Activated CD4-positive, alpha-beta T cell treated with anti-CD3 and anti-CD28 coated beads, Interleukin-2, amount 50 U/mL, for 16 hours (primary cell): Measurements from ENCODE around the gene TBX15.
"Not testable (repeated sequence)": the region's sequence is repeated elsewhere in the genome, so short reads cannot be mapped to it uniquely, and the experiment has no call there.

Experiments
- DNase-seq: peaks from one replicate; pipeline ENCODE4 v3.0.0-alpha.2; 2020

The TBX15 gene

DNA sequence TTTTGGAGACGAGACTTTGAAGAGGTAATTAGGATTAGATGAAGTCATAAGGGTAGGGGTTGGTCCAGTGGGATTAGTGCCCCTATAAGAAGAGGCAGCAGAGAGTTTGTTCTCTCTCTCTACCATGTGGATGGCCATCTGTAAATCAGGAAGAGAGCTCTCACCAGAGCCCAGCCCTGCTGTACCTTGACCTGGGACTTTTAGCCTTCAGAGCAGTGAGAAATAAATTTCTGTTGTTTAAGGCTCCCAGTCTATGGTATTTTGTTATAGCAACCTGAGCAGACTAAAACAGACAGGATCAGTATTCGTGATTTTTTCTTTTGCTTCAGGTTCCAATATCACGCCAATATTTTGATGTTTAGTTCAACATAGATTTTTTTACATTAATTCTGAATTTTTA, 30.0 kb downstream of the TBX15 start:
- no peak for DNase-seq

DNA sequence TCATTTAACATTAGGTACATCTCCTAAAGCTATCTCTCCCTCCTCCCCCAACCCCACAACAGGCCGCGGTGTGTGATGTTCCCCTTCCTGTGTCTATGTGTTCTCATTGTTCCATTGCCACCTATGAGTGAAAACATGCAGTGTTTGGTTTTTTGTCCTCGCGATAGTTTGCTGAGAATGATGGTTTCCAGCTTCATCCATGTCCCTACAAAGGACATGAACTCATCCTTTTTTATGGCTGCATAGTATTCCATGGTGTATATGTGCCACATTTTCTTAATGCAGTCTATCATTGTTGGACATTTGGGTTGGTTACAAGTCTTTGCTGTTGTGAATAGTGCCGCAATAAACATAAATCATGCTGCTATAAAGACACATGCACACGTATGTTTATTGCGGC, 30.6 kb downstream of the TBX15 start:
- not testable (repeated sequence) for DNase-seq

- DNase-seq: no peak
Observed at GRCh38 chr1:118954301-118954905, 33.7 kb downstream of the TBX15 start.

- DNase-seq: no peak
Observed at GRCh38 chr1:118951270-118951936, 36.7 kb downstream of the TBX15 start.

GRCh38 chr1:118949315-118949714, 38.8 kb downstream of the TBX15 start:
- DNase-seq: no peak

- no peak for DNase-seq
Observed at GRCh38 chr1:118948846-118949245, 39.3 kb downstream of the TBX15 start.

DNA sequence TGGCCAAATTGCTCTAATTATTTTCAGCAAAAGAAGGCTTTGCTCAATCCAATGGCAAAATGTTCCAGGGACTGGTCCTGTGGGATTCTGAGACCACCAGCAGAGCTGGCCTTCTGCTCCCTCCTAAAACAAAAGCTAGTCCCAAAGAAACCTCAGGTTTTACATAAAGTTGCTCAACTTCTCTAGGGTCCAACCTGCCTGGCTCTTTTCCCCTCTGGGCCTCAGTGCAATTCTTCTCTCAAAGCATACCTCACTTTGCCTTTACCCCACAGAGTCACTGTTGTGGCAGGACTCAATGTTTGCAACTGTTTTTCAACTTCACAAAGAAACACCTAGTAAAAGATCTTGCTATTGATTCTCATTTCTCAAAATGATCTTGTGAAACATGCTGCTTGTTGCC, 39.8 kb downstream of the TBX15 start:
- DNase-seq: no peak

GRCh38 chr1:118947790-118948189, 40.4 kb downstream of the TBX15 start:
- no peak for DNase-seq

GRCh38 chr1:118947003-118947765, 41.0 kb downstream of the TBX15 start:
- no peak for DNase-seq

- no peak for DNase-seq
Observed at GRCh38 chr1:118945489-118945888, 42.7 kb downstream of the TBX15 start.

GRCh38 chr1:118944546-118944945, 43.6 kb downstream of the TBX15 start:
- no peak for DNase-seq

DNA sequence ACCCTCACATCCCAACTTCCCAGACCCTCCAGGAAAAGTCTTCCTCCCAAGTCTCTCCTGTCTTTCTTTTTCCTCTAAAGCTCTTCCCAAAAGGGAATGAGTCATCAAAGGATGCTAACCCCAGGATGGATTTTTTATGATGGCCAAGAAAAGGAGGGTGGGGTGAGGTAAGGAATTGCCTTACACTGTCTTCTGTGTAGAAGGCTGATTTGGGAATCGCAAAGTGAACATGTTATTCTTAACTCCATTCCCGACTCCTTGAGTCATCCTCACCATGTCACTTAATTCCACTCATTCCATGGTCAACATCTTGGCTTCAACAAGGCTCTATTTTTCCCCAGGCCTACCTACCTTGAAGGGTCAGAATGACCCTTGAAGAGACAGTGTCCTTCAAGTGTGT, 44.0 kb downstream of the TBX15 start:
- no peak for DNase-seq

DNA sequence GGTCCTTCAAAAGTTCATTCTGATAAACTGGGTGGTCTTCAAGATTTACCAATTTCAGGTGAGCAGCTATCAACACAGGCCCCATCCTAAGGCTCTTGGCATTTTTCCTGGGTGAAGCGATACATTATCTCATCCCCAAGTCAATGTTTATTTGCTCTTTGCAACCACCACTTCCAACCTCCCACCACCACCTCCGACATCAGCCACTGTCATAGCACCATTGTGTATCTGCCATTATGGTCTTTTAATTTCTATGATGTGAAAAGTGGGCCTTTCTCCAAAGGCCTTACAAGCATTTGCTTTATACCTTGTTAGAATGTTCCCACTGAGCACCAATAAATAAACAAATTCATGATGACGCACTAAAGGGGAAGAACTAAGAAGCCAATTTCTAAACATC, 47.2 kb downstream of the TBX15 start:
- DNase-seq: no peak

DNA sequence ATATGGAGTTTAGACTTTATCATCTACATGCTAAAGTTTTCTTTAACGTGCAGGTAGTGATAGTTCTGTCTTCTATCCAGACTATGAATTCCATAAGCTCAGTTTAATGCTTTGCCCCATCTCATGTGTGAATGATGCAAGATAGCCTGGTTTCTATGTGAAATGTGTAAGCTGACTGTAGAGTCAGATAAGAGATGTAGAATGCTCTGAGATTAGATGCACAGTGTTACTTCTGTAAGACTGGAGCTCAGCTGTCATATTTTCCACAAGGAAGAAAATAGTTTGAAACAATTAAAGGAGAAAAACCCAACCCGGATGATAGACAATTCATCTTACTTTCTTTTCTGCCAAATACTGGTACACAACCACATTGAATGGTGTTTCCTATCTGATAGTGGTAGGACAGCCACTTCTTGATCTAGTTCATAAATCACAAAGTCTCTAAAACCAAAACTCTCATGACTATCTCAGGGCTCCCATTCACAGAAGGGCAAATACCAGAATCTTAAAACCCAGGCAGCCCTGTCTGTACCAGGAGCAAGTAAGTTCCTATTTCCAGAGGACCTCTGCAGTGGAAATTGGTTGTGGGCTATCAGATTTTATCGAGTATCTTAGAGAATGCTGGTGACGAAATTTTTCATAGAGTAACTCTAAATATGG, 50.6 kb downstream of the TBX15 start:
- DNase-seq: no peak

GRCh38 chr1:118934706-118935105, 53.4 kb downstream of the TBX15 start:
- DNase-seq: no peak

DNA sequence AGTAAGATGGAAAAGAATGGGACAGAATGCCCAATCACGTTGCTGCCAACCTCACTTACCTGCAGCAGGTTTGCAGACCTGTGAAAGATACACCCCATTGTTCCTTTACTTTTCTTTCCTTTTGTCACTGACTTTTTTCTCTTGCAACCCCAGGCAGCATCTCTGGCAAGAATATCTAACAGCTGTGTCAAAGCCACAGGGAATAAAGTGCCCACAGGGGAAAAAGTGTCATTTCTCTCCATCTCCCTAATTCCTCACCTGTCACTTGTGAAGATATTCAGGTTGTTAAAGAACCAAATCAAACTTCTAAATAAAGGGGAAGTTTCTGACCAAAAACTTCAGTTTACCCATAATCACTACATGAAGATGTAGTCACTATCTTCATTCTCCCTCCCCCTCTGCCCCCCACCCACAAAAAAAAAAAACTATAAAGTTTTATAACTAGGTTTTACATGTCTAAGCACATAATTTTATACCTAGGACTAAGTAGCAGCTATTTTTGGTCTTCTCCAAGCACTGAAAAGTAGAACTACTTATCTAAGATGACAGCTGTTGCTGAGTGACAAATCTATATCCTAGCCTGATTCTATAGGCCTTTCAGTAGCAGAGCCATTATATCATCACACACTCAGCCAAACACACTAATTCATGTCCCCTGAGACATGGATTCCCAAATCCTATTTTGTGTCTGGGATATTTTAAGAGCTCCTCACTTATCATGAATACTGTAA, 54.9 kb downstream of the TBX15 start:
- no peak for DNase-seq

DNA sequence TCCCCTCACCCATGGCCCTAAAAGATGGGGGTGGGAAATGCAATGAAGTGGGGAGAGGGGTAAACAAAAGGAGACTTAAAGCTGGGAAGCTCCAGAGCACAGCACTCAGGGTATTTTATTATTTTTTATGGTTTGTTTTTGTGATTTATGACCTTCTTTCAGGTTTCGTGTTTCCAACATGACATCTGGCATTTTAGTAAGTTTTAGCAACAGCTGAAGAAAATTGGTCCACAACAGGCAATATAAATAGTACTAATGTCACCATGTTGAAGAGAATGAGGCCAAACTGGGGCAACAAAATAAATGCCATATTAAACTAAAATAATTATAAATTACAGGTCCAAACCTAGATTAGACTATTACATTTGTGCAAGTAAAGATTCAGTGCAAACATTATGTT, 56.3 kb downstream of the TBX15 start:
- DNase-seq: no peak

DNA sequence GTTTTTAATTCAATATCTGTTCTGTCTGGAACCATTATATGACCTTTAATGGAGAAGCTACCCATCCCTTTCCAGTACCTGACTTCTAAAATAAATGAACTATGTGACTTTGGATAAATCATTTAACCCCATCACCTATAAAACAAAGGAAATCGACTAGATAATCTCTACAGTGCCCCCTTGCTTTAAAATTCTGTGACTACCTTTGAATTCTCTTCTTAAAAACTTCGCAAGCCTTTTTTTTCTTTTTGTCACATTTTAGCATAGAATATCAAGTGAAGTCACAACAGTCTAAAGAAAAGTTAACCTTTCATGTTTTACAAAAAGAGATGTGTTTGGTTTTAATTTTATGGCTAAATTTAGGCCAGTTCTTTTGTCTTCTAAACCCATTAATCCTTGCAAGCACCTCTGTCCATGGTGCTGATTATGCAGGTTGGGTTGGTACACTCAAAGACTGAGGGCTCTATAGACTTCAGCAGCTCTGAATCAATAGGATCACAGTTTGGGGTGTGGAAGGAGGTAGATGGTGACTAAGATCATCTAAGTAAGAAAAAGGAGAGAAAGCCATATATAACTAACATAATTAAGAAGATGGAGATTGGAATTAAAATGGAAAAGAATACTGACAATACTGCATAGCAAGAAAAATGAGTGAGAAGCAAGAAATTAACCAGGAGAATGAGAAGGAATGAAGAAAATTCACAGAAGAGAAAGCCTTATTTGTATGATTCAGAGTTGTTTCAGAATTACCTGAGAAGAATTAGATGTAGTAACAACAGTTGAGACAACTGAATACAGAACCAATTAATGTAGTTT, 59.2 kb downstream of the TBX15 start:
- no peak for DNase-seq

DNA sequence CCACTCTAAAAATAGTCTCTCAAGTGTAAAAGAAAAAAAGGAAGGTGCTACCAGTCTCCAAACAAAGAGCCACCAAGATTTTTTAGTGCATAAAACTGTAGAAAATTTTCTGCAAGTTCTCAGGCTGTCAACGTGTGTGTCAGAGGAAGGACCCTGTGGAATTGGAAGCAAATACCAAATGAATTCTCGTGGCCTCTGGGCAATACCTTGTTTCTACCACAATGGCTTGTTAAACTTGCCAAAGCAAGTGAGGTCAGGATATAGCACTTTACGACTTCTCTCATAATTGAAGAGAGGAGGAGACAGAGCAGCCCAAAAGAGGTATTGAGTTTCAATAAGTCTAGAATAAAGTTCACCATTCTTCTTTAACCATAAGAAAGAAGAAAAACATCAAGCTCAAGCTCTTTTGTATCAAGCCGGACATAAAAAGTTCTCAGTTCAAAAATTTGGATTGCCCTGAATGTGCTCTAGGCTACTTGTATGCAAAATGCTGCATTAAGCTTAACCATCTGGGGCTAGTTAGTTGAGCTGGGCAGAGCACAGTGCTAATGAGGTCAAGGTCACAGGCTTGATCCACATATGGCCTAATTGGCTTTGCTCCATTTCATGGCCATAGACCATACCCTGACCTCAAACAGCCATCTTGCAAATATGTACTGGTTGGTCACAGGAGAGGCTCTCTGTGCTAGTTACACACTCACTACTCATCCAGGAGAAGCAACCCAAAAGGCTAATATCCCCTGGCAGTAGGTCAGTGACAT, 60.5 kb downstream of the TBX15 start:
- no peak for DNase-seq

DNA sequence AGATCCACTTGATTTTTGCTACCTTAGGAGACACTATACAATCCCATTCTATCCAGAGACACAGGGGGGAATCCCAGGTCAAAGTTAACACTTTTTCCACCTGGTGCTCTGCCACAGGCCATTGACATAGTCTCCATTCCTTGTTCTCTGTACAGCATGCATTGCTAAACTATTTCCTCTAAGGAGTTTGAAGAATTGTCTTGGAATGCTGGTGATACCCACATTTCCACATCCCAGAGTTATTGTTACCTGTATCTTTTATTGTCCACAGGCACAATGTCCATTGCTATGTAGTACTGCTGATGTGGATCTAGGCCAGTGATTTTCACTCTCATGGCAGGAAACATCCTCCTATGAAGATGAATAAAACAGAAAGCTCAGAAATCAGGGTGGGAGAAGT, 61.9 kb downstream of the TBX15 start:
- DNase-seq: no peak

DNA sequence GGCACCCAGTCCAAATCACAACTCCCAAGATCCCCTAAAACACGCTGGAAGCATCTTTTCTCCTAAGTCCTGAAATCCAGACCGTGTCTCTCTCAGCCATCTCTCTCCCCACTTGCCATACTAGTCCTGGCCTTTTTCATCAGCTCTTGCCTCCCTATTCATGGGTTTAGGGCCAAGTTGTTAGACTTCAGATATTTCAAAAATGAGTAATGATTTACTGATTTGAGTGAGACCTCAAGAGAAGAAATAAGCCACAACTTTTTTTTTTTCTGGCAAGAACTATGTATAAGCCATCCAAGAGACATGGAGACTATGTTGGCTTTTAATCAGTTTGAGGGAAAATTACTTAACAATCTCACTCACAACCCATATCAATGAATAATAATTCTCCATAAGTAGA, 62.5 kb downstream of the TBX15 start:
- DNase-seq: no peak
